OCI-LY3 (cell line): ENCODE data around the gene SPATA2.

Experiments
- CTCF ChIP-seq: fragments of 200-600, 300-600 bp; sonication (generic); IDR thresholded peaks from 2 replicates; pipeline ENCODE4 v1.5.1; 2014; ENCODE audit warnings: antibody characterized with exemption, low read length, low read depth
- EZH2phosphoT487 ChIP-seq: fragments of 200-600 bp; shearing (Covaris generic); IDR thresholded peaks from 2 replicates; pipeline ENCODE4 v1.6.1; 2018; ENCODE audit warnings: antibody characterized with exemption, mixed run types, low read depth

- TF ChIP-seq CTCF (no peak), EZH2phosphoT487 (no peak)
These were observed 39.8 kb upstream of the SPATA2 start for GRCh38 chr20:49955167-49955566.
